Fibroblast of skin of back (primary cell): ENCODE measurements around the gene AHNAK2.

Source experiments
- DNase-seq: peaks from one replicate; pipeline ENCODE4 v3.0.0-alpha.2; 2013

AHNAK2 gene

DNA sequence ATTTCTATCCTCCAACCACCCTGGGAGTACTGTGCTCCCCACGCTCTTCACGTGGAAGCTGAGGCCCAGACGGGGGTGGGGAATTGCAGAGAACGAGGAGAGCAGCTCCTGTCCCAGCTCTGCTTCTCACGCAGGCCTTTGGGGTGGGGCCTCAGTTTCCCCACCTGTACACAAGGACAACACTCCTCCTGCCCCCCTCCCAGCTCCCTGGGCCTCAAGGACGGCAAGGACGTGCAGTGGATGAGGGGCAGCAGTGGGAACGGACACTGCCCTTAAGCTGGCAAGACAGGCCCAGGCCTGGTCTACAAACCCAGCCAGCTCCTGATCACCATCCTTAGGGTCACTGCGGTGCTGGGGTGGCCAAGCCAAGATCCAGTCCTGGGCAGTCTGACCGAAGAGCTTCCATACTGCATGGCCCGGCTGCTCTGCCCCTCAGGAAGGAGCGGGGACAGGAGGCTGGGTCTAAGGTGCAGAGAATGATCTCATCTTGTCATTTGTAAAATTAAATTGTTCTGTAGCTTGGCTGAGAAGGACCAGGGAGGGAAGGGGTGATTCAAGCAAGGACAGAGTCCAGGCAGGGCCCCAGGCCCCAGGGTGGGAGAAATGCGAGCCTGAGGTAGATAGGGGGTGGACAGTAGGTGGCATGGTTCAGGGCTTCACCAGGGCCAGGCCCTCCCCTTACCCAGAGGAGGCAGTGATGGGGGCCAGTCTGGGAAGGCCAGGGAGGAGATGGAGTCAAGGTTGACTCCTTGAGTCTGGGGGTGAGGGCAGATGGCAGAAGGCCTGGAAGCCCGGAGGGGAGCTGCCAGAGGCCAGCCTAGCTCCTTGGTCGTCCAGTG lies 6.1 kb upstream of the AHNAK2 start:
- DNase-seq: no peak

DNA sequence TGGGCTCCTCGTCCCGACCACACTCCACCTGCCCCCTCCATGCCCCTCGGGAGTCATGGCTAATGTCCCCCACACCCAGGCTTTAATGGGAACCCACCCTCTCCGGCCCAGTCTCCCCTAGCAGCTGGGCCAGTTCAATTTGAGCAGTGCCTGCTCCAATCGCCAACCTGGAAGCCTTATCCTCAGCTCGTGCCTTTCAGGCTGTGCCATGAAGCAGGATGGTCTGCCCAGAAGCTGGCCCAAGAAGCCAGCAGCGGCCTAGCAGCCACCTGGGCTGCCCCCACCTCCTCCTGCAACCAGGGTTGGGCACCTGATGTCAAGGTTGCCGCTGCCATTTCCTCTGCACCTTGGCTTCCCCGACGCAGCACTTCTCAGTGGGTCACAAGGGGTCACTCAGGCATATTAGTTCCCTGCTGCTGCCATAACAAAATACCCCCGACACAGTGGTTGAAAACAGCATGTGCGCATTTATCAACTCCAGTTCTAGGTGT lies 5.1 kb upstream of the AHNAK2 start:
- no peak for DNase-seq

DNA sequence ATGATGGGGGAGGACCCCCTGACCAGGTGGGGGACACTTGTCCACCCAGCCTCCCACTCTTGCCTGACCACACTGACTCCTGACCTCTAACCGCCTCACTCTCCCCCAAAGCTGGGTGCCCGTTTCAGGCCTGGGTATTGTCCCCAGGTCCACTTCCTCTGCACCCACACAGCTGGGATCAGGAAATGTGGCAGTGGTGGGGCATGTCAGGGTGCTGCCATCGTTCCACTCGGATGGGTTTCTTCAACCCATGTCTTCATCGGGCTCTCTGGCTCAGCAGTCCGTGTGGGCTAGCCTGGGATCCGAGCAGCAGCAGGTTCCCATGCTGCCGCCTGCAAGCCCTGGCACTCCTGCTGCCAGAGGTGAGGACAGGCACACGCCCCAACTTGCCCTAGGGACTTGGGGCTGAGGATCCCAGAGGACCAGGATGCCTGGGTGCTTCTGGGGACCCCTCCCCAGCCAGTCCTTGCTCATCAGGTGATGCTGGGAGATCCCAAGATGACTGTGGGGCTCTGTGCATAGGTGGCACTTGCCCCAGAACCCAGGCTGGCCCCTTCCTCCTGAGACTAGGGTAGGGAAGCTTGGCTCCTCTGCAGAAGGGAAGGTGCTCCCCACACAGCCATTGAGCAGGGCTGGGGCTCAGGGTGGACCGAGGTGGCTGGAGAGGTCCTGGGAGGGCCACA lies 4.5 kb upstream of the AHNAK2 start:
- DNase-seq: no peak

DNA sequence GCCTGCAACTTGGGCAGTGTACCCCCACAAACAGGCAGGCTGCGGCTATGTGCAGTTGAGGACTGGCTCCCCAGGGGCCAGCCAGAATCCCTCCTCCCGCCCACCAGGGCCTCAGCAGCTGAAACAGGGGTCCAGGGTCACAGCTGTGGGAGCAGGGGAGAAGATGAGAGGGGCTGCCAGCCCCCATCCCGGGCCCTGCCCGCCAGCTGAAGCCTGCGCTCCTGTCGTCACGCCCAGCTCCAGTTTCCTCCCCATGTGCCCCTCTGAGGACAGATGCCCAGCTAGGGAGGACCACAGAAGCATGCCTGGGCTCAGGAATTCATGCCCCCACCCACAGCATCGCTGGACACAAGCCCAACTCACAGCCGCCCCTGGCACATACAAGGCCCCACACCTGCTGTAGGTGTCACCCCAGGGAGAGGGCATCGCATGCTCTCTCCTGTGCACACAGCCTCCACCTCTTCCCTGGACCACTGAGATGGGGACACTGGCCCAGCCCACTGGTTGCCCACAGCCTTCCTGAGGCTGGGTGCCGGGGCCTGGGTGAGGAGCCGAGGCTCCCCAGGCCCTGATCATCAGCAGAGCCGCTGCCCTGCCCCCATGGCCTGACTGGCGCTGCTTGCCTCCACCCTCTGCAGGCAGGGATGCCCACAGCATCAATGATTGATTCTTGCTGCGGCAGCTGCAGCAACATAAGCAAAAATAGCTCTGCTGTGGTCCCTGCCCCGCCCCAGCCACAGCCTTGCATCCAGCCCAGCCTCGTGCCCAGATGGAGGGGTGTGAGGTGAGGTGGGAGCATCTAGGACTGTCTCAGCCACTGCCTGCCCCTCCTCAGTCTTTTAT lies 3.7 kb upstream of the AHNAK2 start:
- DNase-seq: no peak

DNA sequence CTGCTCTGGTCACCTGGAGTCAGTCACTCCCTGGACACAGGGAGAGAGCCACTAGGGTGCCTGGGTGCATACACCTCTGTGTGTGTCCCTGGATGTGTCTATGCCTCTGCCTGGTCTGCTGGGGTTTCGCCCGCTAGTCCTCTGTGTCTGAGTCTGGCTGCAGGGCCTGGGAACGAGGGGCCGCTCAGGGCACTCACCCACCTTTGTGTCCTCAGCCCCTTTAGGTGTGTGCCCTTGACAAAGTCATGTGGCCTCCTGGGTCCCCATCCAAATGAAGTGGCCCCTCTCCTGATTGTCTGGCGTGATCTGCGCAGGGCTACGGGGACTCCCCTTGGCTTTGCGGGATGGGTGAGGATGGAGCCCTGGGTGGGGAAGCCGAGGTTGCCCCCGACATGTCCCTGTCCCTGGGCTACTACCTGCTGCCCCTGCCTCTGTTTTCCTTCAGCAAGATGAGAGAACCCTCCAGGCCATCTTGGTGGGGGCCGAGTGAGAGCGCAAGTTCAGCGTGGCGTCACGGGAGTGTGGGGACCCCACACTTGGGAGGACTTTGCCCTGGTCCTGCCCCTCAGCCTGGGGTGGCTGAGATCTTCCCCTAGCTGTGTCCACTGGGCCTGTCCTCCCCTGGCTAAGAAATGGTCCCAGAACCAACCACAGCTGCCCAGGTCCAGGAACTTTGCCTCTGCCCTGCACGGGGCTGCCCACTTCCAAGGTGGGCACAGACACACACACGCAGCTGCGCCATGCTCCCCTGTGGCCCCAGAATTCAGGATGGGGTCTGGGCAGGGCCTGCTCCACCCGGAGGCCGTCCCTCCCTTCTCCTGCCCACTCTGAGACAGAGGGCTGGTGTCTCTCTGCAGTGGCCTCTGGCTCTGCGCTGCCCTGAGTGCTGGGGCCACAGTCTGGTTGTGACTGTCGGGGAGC lies 2.7 kb upstream of the AHNAK2 start:
- no peak for DNase-seq

DNA sequence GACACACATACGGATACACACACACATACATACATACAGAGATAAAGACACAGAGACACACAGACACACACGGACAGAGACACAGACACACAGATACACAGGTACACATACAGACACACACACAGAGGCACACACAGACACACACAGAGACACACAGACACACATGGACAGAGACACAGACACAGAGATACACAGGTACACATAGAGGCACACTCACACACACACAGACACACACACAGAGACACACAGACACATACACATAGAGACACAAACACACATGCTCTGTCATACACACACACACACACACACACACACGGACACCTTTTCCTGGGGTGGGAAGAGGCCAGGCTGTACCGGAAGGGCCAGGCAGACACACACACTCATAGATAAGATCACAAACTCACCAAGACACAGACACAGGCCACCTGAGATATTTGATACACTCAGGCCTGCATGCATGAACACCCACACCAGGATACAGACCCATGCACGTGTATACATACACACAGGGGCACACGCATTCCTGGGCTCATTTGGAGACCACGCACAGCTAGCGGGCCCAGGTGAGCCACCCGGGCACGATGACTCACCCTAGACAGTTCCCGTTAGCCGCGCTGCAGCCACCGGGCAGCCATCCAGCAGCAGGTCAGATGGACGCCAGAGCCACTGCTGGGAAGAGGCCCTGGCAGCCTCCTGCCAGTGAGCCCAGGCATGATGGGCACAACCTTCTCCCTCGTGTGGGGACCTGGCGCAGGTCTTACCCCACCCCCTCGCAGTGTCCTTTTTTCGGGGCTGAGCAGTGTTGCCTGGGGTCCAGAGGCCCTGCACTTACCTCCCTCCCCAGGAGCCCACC lies 1.8 kb upstream of the AHNAK2 start:
- DNase-seq: no peak

DNA sequence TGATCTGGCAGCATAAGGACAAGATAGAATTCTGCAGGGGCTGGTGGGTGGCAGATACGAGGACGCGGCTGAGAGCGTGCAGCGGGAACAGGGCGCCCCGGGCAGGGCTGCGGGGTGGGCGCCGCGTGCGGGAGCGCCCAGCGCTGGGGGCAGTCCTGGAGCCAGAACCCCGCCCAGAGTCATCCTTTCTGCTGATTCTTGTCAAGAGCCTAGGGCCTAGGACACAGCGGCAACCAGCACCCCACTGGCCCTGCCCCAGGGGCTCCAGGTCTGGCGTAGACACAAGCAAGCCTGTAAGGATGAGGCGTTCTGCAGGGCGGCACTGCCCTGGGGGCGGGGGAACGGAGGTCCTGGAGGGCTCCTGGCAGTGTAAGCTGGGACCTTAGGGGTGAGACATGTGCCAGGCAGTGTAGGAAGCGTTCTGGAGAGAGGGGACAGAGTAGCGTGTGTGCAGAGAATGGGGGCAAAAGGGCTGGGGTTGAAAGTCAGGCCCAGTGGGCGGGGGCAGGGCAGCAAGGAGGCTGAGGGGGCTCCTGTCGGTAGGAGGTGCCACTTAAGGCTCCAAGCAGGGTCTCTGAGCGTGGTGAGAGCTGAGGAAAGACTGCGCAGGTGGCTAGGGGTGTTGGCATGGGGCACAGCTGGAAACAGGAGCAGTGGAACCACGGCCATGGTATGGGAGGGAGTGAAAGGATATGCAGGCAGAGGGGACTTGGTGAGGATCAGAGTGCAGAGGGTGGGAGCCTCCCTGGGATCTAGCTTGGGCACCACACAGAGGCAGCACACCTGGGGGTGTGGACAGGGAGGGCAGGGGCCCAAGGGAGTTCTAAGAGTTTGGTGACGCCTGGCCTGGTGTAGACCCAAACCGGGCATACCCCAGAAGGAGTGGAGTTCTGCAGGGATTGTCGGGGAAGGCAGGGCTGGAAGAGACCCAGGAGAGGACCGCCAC lies 845 bp upstream of the AHNAK2 start:
- no peak for DNase-seq

DNA sequence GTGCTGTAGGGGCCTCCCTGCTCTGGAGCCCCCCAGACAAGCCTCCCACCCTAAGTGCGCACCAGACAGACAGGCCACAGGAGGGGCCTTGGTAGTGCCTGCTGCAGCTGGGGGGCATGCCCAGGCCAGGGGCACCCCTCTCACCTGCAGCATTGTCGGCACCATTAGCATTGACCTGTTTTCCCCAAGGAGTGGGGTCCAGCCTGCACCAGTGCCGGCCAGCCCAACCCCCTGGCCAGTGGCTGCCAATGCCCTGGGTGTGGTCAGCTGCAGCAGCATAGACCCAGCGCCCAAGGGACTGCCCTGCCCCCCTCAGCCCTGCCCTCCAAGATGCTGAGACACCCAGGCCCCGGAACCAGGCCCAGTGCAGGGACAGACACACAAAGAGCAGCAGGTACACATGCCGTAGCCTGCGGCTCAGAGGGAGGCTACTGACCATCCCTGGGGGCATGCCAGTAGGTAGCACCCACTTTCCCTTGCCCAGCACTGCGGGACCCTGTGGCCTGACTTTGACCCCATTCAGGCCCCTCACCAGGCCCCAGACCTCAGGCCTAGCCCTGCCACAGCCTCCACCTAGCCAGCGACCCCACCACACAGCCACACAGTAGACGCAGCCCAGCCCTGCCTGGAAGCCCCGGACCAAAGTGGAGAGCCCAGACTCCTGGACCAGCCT lies 1.0 kb downstream of the AHNAK2 start:
- DNase-seq: no peak

DNA sequence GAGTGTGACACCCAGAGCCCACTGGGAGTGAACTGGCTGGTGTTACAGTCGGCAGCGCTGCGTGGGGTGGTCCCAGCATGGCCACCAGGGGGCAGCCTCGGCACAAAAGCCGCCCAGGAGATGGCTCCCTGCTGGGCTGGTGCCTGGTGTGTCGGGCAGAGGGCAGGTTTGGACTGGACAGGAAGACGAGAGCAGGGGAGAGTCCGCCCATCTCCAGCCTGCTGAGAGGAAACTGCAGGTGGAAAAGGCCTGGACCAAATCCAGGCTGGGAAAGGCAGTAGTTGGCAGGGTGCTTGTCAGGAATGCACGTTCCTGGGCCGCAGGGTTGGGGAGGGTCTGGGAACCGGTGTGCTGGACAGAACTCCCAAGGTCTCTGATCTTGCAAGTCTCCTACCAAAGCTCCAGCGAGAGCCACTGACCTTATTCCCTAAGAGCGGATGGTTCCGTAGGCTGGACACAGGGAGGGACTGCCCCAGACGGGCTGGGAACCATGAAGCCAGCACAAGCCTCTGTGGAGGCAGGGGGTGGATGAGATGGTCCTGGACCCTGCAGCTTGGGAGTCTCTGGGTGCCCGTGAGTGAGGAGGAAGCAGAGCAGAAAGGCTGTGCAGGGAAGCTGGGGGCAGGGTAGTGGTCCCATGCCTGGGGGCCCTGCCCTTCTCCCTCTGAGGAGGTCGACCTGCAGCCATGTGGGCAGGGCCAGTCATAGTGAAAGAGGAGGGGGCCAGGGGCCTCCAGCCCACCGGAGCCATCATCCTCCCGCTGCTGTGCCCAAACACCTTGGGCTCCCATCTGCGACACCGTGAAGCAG lies 1.8 kb downstream of the AHNAK2 start:
- peak; percentile 67 for DNase-seq

DNA sequence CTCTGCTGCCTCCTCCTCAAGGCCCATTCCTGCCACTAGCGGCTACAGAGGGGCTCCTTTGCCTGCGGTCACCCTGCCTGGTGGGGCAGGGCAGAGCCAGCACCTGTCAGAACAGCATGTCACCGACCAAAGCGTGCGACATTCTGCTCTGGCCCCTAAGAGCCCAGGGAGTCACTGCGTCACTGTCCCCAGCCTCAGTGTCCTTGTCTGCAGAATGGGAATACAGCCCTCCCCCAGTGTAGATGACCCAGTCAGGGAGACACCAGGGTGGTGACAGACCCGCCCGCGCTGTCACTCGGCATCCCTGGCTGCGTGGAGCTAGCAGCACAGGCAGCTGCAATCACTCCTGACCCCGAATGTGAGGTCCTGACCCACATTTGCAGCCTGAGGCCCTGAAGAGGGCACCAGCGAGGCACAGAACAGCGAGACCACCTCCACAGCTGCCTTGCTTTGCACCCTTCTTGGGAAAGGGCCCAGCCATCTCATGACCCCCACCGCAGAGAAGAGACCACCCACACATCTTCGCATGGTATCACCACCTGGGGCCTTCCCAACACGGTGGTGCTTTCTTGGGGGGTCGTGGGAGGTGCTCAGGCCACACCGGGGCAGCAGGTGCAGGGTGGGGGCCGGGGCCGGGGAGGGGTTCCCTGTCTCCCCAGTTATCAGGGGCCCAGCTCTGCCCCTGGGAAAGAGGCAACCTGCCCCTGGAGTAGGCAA lies 2.5 kb downstream of the AHNAK2 start:
- no peak for DNase-seq

DNA sequence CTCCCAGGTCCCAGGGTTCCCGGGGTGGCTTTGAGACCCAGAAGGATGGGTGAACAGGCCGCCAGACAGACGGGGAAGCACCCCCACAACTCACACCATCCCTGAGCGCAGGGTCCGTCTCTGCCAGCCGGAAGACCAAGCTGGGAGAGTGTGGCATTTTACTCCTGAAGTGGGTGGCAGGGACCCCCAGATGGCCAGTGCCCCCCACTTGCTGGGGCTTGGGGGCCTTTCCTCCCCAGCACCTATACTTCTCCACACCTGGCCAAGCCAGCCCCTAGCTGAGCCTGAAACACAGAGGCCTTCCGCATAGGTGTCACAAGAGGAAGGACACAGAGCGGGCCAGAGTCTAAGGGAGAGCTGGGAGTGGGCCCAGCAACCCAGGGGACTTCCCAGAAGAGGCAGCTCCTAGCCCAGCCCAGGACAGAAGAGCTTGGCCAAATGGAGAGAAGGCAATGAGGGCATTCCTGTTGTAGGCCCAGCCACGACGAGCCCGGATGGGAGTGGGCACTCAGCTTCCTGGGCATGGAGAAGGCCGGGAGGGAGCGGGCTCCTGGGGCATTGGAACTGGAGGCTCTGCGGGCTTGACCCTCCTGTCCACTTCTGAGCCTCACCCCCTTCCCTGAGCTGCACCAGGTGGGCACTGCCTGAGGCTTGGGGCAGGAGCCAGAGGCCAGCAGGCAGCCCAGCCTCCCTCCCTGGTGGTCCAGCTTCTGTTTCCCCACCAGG lies 3.3 kb downstream of the AHNAK2 start:
- no peak for DNase-seq

DNA sequence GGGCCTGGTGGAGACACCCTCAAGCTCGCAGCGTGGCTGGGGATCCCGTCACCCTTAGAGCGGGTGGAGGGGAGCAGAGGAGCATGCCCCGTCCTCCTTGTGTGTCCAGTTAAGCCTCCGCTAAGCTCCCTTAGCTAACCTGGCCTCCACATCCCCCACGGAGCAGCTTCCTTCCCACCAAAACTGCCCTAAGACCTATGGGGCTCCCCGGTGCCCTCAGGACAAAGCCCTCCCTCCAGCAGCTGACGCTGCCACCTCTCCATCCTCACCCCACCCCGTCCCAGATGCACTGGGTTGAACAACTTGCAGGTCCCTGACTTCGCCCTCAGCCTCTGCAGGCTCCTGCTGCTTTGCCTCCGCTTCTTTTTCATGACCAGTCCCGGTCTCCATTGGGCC lies 4.0 kb downstream of the AHNAK2 start:
- DNase-seq: no peak

DNA sequence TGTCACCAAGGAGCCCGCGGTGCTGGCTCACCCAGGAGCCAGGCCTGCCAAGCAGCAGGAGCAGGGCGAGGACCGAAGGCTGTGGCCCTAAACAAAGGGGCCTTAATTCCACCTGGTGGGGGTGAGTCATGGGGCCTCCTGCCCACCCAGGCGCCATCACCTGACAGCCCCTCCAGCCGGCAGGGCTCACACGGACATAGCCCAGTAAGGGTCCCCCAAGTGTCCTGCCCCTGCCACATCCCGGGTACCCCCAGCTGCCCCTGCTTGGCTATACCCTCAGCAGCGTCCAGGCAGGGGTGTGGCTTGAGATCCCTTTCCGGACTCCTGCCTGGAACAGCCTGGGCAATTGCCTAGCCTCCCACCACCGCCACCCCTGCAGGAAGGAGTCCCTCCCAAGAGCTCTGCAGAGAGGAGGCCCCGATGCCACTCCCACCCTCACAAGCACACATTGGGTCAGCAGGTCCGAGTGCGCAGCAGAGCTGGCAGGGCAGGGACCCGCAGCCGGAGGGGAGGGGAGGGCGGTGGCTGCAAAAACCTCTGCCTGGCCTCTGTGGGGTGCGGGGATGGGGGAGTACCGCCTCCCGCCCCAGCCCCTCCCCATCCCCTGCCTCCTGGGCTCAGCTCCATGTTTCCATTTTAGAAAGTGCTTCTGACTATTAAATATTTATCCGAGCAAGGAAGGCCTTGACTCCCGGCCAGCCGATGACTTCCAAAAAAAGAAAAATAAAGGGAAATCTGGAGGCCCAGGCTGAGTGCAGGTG lies 4.6 kb downstream of the AHNAK2 start:
- peak; percentile 89 for DNase-seq

DNA sequence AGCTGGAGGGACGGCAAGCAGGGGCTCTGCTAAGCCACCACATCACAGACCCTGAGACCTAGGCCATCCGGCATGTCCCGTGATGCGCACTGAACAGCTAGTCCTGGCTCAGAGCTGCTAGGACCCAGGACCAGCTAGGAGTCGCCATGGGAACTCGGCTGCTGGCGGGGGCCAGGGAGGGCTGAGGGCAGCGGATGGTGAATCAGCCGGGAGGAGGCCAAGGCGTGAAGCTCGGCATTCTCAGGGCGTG lies 5.1 kb downstream of the AHNAK2 start:
- peak; percentile 98 for DNase-seq

DNA sequence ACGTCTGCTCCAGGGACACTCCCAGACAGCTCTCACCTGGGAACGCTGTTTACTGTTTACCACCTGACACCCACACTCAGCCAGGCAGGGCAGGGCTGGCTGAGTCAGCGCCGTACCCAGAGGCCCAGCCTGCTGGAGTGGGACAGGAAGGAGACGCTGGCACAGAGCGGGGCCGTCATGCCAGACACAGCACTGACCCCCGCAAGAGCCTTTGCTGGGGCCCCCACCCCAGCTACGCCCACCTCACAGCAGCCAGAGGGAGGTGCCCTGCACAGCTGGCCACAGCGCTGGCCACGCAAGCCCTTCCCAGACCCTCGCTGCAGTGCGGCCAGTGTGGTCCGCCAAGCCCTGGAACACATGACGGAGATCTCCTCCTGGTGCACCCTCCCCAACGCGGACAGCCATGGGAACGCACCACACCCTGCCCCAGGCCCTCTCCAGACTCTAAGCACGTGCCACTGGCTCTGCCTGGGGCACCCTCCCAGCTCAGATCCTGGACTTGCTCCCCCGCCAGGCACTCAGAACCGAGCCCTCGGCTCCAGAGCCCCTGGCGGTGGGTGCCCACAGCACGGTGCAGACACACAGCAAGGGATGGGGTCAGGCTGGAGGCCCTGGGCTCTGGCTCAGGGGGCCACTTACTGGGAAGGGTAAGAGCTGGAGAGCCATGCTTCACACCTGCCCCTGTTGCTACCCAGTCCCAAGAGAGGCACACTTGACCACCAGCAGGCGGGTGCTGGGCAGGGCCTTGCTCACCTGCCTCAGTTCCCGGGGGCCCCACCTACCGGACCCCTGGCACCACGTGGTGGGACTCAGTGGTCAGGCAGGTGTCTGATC lies 5.7 kb downstream of the AHNAK2 start:
- peak; percentile 61 for DNase-seq
